ENCODE results near the gene HOMER2.

GRCh38 chr15:82874267-82874666 is 78.3 kb downstream of the HOMER2 start:
- TF ChIP-seq CTCF (IDR thresholded peaks at IDR 0.05) (no peak), POLR2AphosphoS5 (IDR thresholded peaks at IDR 0.05) (no peak)

Measured in prostate gland (tissue), 2 donors.